HG03175 (cell line): Measurements from ENCODE around the gene B9D1.
A peak's percentile ranks its signal among the peaks of the same experiment; 100 is the strongest.

Source experiments
- ATAC-seq: cut with Tn5 transposase; IDR thresholded peaks from one replicate; pipeline ENCODE4 v1.9.1; 2021; ENCODE audit warnings: mild to moderate bottlenecking, moderate library complexity; ENCODE audit not compliant: unreplicated experiment

Gene B9D1

DNA sequence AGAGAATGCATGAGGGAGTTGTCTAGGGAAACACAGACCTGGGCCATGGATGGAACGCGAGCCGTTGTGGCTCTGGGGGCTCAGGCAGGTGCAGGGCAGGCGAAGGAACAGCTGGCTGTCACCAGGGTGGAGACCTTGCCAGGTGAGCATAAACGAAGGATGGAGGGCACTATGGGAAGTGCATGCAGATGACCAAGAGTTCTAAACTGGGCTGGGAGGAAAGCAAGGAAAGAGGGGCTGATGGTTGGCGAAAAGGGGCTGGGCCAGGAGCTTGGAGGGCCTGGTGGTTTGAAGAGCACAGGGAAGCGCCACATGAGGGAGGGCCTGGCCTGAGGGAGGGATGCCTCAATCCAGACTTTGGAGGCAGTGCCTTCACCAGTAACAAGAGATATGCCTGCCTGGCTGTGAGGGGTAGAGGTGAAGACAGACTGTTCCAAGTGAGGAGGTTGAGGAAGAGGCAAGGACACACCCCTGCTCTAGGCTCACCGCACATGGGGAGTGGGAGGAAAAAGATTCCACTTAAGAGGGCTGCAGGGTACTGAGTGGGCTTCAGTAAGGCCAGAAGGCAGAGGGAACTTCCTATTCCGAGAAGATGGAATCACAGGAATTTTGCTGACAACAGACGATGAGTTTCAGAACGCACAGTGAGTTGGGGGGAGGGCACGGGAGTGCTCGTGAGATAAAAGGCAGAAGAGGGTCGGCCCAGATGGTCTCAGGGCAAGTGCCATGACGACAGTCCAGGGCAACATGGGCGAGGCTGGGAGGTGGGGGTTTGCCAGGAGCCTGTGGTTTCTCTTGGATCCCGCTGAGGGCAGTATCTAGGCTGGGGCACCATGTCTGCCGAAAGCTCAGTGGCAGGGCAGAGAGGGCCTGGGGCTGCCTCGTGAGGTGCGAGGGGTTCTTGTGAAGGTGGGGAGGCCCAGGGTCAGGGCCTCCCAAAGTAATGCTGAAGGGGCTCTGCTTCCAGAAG is 20.6 kb downstream of the B9D1 start:
- no peak for ATAC-seq

DNA sequence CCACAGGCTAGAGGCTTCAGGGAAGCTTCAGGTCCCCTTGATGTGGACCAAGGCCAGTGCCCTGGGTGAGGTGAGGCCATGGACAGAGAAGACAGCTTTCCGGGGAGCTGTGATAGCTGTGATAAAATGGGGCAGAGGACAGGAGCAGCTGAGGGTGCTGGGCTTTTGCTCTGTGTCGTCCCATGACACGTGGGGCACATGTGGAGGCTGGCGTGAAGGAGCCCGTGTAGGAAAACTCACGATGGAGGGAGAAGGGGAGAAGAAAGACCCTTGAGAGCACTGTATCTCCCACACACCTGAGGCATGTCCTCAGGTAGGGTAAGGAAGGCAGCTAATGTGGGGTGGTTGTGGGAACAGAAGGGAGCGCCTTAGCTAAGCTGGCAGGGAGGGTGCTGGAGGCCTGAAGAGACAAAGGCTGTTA is 21.3 kb downstream of the B9D1 start:
- no peak for ATAC-seq

DNA sequence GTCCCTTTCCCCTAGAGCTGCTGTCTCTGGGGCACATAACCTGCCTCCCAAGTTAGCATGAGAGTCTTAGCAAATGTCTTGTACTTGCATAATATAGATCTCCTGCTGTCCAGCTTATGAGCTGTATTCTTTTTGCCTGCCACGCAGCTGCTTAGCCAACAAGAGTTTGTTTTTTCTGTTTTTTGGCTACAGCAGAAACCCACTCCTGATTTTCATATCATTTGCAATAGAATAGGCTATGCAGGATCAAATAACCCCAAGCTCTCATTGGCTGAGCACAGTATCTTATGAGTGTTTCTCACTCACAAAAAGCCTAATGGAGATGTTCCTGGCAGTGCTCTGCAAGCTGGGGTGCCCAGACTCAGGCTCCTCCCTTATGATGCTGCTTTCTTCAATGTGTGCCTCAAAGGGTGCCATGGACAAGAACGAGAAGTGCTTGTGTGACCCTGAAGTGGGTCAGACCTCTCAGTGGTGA is 23.1 kb downstream of the B9D1 start:
- no peak for ATAC-seq

DNA sequence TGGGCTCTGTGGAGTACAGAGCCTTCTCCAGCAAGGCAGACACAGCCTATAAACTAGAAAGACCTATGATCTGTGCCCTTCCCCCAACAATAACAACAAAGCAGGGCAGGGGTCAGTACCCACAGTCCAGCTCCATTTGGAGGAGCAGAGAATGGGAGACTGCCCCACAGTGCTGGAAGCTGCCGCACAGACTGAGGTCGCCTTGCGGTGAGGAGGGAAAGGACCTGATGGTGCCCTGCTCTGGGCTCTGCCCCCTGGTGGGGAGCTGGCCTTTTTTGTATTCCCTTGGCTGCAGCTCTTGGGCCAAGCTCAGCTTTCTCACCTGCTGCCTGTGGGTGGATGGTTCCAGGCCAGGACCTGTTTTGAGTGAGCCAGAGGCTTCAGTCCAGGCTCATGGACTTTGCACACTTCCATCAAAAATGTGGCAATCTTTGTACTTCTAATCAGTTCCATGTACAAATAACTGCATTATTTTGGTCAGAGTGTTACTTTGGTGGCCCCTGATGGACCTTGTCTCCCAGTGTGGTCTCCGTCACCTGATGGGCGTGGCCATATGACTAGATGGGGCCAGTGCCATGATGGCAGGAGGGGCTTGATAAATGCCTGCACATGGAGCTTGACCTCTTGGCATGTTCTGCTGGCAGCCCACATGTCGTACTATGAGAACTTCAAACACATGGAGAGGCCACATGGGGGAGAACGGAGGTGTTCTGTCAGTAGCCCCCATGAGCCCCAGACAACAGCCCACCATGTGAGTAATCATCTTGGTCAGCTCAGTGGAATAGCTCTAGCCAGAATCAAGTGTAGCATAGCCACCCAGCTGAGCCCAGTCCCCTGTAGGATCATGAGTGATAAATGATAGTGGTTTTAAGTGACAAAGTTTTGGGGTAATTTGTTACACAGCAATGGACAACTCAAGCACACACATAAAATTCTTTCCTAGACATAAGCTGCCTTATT is 24.2 kb downstream of the B9D1 start:
- peak; percentile 62 for ATAC-seq

DNA sequence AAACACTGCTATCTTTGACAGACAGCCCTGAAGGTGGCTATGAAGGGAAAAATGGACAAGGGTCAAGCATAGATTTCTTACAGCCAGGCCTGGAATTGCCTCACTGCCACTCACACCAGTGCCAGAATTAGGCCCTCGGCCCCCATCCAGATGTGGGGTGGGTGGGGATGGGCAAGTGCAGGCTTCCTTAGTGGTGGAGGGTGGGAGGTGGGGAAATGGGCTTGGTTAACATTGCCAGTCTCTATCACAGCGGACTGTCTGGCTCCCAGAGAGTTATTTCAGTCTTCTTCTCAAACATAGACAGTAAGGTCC is 24.9 kb downstream of the B9D1 start:
- ATAC-seq: no peak

DNA sequence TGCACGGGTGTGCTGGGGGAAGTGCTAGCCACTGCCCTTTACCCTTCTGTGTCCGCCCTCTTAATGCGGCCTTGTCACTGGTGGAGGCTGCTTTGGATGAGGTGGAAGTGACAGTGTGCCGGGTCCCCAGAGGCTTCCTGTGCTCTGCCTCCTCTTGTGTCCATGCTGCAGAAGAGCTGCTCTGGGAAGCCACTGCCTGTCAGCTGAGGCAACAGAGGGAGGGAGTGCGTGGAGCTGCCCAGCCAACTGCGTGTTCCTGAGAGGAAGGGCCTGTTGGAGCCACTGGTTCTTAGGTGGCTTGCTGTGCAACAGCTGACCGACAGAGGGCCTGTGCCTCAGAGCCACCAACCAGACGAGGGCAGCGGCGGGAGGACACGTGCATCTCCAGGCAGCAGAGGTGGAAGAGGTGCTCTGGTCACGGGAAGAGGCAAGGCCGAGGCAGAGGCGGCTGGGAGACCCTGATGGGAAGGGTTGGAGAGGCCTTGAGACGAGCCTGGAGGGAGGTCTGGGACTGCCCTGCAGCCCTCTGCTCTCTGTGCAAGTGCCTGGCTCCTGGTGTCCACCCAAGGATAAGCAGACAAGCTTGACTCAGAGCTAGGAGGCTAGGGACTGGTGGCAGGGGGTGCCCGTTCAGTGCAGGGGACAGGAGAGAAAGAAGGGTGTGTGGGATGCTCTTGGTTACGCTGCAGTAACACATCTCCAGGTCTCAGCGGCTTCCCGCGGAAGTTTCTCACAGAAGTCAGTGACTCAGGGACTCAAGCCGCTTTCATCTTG is 25.4 kb downstream of the B9D1 start:
- ATAC-seq: no peak

DNA sequence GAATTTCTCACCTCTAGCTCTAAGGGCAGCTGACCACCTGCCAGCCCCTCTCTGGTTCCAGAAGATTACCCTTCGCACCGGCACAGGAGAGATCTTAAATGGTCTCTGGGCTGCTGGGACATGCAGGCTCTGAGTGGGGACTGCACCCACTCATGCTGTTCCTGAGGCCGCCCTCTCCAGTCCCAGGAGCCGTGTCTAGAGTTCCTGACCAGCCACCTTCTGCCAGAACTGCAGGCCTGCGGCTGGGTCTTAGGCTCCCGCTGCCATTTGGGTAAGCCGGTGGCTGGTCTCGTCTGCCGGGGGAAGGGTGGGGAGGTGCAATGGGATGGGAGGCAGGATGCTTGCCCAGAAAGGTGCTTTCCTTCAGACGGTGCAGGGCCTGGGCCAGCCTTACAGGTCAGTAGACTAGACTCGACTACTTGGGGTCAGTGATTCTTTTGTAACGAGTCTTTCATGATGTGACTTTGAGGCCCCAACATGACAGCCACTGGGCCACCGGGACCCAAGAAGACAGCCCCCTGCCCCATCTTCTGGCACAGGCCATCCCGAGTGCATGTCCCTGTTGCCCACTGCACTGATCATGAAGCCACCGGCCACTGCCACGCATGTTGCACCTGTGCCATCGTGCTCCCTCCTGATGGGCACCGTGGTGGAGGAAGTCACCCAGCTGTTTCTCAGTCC is 26.4 kb downstream of the B9D1 start:
- ATAC-seq: no peak

DNA sequence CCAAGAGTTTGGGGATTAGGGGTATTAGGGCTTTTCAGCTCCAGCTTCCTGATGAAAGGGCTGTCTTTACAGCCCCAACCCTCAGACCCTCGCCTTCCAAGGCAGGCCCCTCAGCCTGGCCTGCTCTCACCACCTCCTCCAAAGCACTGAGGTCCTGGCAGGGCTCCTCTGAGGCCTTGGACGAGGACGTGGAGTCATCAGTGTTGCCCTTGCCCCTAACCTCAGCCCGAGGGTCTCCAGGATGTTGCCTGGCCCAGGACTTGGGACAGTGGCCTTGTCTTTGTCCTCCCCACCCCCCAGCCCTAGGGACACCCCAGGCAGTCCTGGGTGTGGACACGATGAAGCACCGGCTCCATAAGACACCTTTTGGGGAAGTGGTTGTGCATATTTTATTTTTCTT is 28.2 kb downstream of the B9D1 start:
- no peak for ATAC-seq

DNA sequence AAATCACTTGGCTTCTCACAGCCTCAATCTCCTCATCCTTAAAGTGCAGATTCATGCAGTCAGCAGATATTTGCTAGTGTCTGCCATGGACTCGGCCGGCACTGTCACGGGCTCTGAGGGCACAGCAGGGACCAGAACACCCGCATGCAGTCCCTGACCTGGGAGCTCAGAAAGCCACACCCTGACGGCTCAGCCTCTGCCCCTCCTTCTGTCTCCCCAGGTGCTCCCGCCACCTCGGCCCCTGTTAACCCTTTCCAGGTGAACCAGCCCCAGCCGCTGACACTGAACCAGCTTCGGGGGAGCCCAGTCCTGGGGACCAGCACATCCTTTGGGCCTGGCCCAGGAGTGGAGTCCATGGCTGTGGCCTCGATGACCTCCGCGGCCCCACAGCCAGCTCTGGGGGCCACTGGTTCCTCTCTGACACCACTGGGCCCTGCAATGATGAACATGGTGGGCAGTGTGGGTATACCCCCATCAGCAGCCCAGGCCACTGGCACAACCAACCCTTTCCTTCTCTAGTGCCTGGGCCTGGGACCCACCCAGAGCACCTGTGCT is 28.7 kb downstream of the B9D1 start:
- ATAC-seq: no peak

DNA sequence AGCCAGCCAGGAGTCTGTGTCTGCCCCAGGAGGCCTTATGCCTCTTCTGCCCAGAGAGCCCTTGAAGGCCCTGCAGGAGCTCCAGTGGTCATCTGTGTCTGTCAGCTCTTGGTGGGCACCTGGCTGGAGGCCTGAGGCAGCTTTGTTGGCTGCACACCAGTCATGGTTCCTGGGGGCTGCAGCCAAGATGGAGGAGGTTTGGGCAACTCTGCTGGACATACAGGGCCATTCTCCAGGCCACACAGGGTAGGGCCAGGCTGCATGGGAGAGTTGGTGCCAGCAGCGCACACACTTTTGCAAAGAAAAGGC is 29.4 kb downstream of the B9D1 start:
- ATAC-seq: no peak

DNA sequence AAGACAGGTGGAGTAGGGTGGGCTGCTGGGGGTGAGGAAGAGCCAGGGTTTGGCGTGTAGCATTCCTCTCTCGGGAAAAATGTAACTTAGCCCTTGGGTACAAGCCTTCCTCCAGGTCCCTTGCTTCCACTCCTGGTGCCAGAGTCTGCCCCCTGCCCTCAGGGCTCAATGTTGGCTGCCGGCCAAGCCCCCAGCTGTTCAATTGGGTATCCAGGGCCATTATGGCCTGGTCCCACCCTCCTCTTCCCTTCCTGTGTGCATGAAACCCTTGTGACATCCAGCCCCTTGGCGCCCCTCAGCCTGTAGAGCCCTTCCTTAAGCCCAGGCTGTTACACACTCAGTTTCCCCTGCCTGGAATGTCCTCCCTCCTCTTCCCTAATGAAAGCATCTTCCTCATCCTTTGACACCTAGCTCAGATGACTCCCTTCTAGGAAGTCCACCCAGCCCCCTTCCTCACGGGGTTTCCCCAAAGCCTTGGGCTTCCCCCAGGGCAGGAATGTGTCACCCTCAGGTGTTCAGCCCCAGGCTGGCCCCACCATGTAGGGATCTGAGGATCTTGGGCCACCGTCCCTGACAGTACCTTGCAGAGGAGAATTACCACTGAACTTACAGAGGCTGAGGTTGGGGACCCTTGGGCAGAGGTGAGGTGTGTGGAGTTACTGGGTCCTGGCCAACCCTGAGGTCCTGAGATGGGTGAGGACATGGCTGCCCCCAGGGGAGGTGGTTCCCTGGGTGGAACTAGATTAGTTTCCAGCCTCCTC is 30.0 kb downstream of the B9D1 start:
- no peak for ATAC-seq

DNA sequence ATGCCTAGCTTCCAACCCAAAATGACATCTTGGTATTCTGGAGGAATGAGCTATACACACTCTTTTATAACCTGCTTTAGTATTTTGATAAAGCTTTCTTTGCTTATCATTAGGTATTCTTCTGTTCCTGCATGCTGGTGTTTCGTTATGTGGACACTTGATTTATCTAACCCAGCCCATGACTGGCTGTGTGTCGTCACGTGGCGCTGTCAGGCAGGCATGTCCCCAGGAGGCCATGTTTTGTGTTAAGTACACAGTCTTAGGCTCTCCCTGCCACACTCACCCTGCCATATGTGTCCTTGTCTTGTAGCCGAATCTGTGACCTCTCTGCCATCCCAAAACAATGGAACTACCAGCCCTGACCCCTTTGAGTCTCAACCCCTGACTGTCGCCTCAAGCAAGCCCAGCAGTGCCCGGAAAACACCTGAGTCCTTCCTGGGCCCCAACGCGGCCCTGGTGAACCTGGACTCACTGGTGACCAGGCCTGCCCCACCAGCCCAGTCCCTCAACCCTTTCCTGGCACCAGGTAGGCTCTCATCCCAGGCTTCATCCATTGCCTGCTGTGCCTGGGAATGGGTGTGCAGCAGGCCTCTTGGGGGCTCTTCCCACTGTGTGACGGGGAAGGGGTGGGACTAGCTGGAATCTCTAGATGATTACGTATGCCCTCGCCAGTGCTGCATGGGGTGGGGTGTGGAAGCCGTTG is 30.8 kb downstream of the B9D1 start:
- no peak for ATAC-seq

DNA sequence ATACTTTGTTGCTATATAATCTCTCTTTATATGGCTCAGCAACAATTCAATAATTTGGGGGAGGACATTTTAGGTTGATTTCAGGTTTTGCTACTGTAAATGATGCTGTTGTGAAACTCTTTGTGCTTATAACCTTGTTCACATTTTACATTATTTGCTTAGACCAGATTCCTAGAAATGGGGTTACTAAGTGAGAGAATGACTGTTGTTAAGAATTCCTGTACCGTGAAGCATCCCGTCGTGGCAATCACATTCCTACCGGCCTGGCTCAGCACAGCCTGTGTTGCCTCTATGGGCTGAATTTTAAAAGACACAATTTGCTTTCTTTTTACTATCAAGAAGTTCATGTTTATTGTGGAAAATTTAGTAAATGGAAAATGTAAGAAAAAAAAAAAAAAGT is 31.4 kb downstream of the B9D1 start:
- no peak for ATAC-seq

DNA sequence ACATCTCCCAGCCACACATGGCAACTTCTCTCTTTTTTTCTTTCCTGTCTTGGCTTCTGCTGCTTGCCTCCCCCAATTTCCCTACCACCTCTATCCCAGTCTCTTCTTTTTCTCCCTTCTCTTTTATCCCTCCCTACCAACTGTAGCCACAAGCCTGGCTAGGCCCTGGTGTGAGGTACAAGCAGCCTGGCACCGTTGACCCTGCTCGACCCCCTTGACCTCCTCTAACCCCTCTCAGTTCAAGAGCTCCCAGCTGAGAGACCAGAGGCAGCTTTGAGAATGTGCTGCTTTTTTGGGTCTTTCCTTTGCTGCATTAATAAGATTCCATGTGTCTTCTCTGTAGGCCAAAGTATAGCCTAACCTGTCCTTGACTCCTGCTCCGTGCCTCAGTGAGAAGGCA is 32.3 kb downstream of the B9D1 start:
- ATAC-seq: no peak

DNA sequence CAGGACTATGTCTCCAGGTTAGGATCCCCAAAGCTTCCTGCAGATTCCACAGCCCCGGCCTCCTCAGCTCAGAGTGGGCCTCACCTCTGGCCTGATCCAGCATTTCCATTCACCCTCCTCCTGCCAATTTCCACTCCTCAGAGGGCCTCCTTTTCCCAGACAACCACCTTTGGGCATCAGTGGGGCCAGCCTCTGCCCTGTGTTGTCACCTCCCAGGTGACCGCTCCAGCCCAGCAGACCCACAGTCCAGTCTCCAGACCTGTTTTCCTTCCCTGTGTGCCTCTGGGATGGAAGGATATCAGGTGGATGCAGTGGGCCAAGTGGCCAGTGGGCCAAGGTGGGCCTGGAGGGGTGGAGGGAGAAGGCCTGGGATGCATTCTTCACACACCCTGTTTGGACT is 32.7 kb downstream of the B9D1 start:
- no peak for ATAC-seq

DNA sequence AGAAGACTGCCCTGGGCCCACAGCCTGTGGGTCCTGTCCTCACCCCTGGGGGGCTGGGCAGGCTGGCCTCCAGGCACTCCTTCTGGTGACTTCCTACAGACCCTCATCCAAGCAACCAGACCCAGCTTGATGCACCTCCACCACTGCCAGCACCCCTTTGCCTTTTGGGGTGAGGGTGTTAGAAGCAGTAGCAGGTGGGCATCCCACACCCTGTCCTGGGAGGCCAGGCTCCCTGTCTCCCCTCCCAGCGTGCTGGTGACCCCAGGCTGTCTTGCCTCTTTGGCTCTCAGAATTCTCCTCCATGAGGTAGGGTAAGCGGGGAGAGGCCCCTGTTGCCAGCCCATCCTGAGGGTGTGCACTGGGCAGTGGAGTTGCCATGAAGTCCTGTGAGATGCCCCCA is 33.4 kb downstream of the B9D1 start:
- no peak for ATAC-seq

DNA sequence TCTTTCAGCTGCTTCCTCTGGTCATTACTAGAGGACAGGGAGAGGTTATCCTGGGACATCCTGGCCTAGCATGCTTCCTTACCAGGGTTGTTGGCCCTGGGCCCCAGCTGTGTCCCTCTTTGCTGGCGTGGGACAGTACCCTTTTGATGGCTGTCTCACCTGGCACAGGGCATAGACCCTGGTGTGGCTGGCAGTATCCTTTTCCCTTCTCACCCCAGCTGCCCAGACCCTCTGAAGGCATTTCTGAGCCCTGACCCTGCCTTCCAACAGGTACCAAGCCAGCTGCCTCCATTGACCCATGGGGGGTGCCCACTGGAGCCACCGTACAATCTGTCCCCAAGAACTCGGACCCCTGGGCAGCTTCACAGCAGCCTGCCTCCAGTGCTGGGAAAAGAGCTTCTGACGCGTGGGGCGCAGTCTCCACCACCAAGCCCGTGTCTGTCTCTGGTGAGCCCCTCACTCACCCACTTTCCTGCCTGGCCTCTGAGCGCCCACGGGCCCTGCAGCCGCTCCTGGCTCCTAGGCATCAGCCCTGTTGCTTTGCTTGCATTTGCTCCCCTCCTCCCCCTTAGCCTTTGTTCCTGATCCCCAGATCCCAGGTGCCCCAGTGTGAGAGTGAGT is 34.0 kb downstream of the B9D1 start:
- no peak for ATAC-seq

DNA sequence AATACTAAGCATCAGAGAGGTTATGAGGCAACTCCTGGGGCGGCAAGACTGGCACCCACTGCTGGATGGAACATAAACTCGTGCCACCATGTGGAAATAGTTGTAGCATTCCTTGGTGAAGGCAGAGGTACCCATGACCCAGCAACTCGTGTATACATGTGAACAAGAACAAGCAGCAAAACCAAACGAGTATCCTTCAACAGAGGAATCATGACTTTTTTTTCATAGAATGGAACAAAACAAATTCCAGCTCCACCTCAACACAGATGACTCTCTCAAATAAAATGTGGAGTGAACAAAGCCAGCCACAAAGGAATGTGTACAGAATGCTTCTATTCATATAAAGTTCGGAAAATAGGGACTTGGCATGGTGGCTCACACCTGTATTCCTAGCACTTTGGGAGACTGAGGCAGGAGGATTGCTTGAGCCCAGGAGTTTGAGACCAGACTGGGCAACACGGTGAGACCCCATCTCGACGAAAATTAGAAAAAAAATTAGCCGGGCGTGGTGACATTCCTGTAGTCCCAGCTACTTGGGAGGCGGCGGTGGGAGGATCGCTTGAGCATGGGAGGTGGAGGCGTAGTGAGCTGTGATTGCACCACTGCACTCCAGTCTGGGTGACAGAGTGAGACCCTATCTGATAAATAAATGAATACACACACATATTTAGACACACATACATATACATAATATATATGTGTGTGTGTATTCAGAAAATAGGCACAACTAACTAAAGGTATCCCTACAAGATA is 35.3 kb downstream of the B9D1 start:
- no peak for ATAC-seq
